HCT116 (cell line): ENCODE measurements around the gene RNF207. TPM values are rescaled to one million over a fixed set of nuclear protein-coding genes. Genes with fewer than 3 reads are reported as not detected.
A peak's percentile ranks its signal among the peaks of the same experiment; 100 is the strongest.

Source experiments
- ATAC-seq: fragments of 200-7000 bp; cut with Tn5 transposase; 2 replicates; pipeline ENCODE4 v1.9.1; 2020; ENCODE audit warnings: mild to moderate bottlenecking, moderate library complexity
- BruUV-seq: library from RNA; stranded (reverse); fragments of 400-500 nt; replicated peaks from 2 replicates; lab custom pipeline; 2021; lab: Mats Ljungman, UMichigan
- CTCF ChIA-PET: fragments of 300-600 bp; sonication (Branson Sonifier 250); formaldehyde crosslinking; loops from one replicate; lab custom pipeline; 2021; ENCODE audit warnings: antibody characterized with exemption; lab: Charles Lee
- POLR2A ChIA-PET: fragments of 300-600, 350-600 bp; sonication (Branson Sonifier 250); formaldehyde crosslinking; loops from one replicate; lab custom pipeline; 2021; ENCODE audit warnings: antibody characterized with exemption; lab: Charles Lee
- RAD21 ChIA-PET, 2 experiments: fragments of 300-600 bp; sonication (Branson Sonifier 250); formaldehyde crosslinking; loops; one replicate each; lab custom pipeline; 2023; ENCODE audit warnings: low total read pairs in 2 of 2; ENCODE audit not compliant: uncharacterized antibody in 2 of 2, unreplicated experiment in 2 of 2, low non-redundant PET in 1 of 2; lab: Charles Lee
- DNase-seq: peaks from one replicate; pipeline ENCODE4 v3.0.0-alpha.2; 2010; ENCODE audit warnings: low read depth, low spot score
- H2AFZ ChIP-seq: fragments of 200-600 bp; shearing (Covaris generic), sonication (generic); 2 replicates; pipeline ENCODE4 v1.6.1; 2017; ENCODE audit warnings: low read depth, mixed run types, mixed read lengths, antibody characterized with exemption, low read length; ENCODE audit not compliant: poor library complexity, severe bottlenecking
- H3K27ac ChIP-seq: 2 replicates; pipeline ENCODE4 v1.5.1; 2012; ENCODE audit warnings: low read depth, low read length
- H3K27me3 ChIP-seq: fragments of 200-600 bp; sonication (generic); 2 replicates; pipeline ENCODE4 v1.6.1; 2016; ENCODE audit warnings: mixed run types, low read length, mixed read lengths; ENCODE audit not compliant: insufficient read depth
- H3K36me3 ChIP-seq, 2 experiments: fragments of 200-500 bp in 1 of 2; fragments of 200-600 bp in 1 of 2; sonication (Bioruptor generic) in 1 of 2; sonication (generic) in 1 of 2; 2 replicates each; pipeline versions ENCODE4 v1.5.1 to v1.6.1; 2014 to 2016; ENCODE audit warnings: low read length in 2 of 2, inconsistent platforms in 1 of 2, mixed read lengths in 1 of 2, mixed run types in 1 of 2; ENCODE audit not compliant: insufficient read depth in 2 of 2, control insufficient read depth in 1 of 2
- H3K4me1 ChIP-seq, 2 experiments: fragments of 200-600 bp in 1 of 2; sonication (generic) in 1 of 2; 2 replicates each; pipeline versions ENCODE4 v1.5.1 to v1.6.1; 2012 to 2017; ENCODE audit warnings: low read length in 2 of 2, inconsistent platforms in 1 of 2, mild to moderate bottlenecking in 1 of 2, mixed read lengths in 1 of 2, mixed run types in 1 of 2, moderate library complexity in 1 of 2; ENCODE audit not compliant: insufficient read depth in 2 of 2, control insufficient read depth in 1 of 2
- H3K4me2 ChIP-seq: fragments of 200-600 bp; sonication (generic); 2 replicates; pipeline ENCODE4 v1.6.1; 2017; ENCODE audit warnings: mixed run types, low read length, mixed read lengths
- H3K4me3 ChIP-seq, 2 experiments: fragments of 200-600 bp in 1 of 2; sonication (generic) in 1 of 2; replicated peaks in 1 of 2; 2 replicates each; pipeline ENCODE4 v1.5.1; 2011 to 2016; ENCODE audit warnings: low read length in 2 of 2, control low read depth in 1 of 2, low read depth in 1 of 2, mild to moderate bottlenecking in 1 of 2, mixed read lengths in 1 of 2, mixed run types in 1 of 2
- H3K79me2 ChIP-seq: fragments of 200-600 bp; sonication (generic); 2 replicates; pipeline ENCODE4 v1.6.1; 2017; ENCODE audit warnings: mild to moderate bottlenecking, mixed run types, low read length, moderate library complexity, mixed read lengths; ENCODE audit not compliant: insufficient read depth
- H3K9ac ChIP-seq: fragments of 200-600 bp; sonication (generic); 2 replicates; pipeline ENCODE4 v1.6.1; 2016; ENCODE audit warnings: low read length, mixed read lengths
- H3K9me2 ChIP-seq: fragments of 200-600 bp; sonication (generic), shearing (Covaris generic); 2 replicates; pipeline ENCODE4 v1.6.1; 2017; ENCODE audit warnings: mixed run types, mild to moderate bottlenecking, moderate library complexity; ENCODE audit not compliant: insufficient read depth
- H3K9me3 ChIP-seq, 2 experiments: fragments of 200-500 bp in 1 of 2; fragments of 200-600 bp in 1 of 2; sonication (Bioruptor generic) in 1 of 2; sonication (generic) in 1 of 2; 2 replicates each; pipeline ENCODE4 v1.6.1; 2014 to 2017; ENCODE audit warnings: low read length in 2 of 2, mixed read lengths in 2 of 2, inconsistent platforms in 1 of 2, low read depth in 1 of 2, mild to moderate bottlenecking in 1 of 2, mixed run types in 1 of 2, moderate library complexity in 1 of 2; ENCODE audit not compliant: control insufficient read depth in 1 of 2, insufficient read depth in 1 of 2
- H4K20me1 ChIP-seq: fragments of 200-600 bp; sonication (generic), shearing (Covaris generic); 2 replicates; pipeline ENCODE4 v1.6.1; 2017; ENCODE audit warnings: mixed run types, mild to moderate bottlenecking, moderate library complexity; ENCODE audit not compliant: insufficient read depth
- CBX3 ChIP-seq: IDR thresholded peaks from 2 replicates; pipeline ENCODE4 v1.6.1; 2012; ENCODE audit warnings: low read depth
- EGR1 ChIP-seq: IDR thresholded peaks from 2 replicates; pipeline ENCODE4 v1.6.1; 2012; ENCODE audit warnings: low read depth
- EZH2 ChIP-seq: fragments of 200-600 bp; sonication (generic); IDR thresholded peaks from 2 replicates; pipeline ENCODE4 v1.6.1; 2017; ENCODE audit warnings: antibody characterized with exemption, mixed run types
- EZH2phosphoT487 ChIP-seq: fragments of 200-600 bp; IDR thresholded peaks from 2 replicates; pipeline ENCODE4 v1.6.1; 2018; ENCODE audit warnings: antibody characterized with exemption, borderline replicate concordance
- JUND ChIP-seq: IDR thresholded peaks from 2 replicates; pipeline ENCODE4 v1.6.1; 2012
- POLR2A ChIP-seq: IDR thresholded peaks from 2 replicates; pipeline ENCODE4 v1.7.0; 2011; ENCODE audit warnings: borderline replicate concordance; ENCODE audit not compliant: insufficient read depth, insufficient read length; ENCODE audit errors: extremely low read depth
- POLR2AphosphoS5 ChIP-seq: IDR thresholded peaks from 2 replicates; pipeline ENCODE4 v1.6.1; 2011; ENCODE audit warnings: mild to moderate bottlenecking, low read depth, low read length, moderate library complexity
- SIN3A ChIP-seq: IDR thresholded peaks from 2 replicates; pipeline ENCODE4 v1.6.1; 2012; ENCODE audit warnings: low read depth
- SRF ChIP-seq: IDR thresholded peaks from 2 replicates; pipeline ENCODE4 v1.6.1; 2012; ENCODE audit warnings: low read depth
- TCF7L2 ChIP-seq: IDR thresholded peaks from 2 replicates; pipeline ENCODE4 v1.7.0; 2011; ENCODE audit warnings: borderline replicate concordance, inconsistent platforms; ENCODE audit not compliant: insufficient read depth, insufficient read length; ENCODE audit errors: extremely low read depth
- YY1 ChIP-seq: IDR thresholded peaks from 2 replicates; pipeline ENCODE4 v1.6.1; 2011; ENCODE audit warnings: low read length, low read depth, moderate library complexity, mild to moderate bottlenecking; ENCODE audit not compliant: insufficient replicate concordance; ENCODE audit errors: extremely low read depth
- ZFX ChIP-seq: fragments of 450-650 bp; IDR thresholded peaks from 2 replicates; pipeline ENCODE4 v1.6.1; 2017
- intact Hi-C: fragments of 100-400 bp; cut with micrococcal nuclease; formaldehyde crosslinking; loops from 2 replicates; pipeline ENCODE4 v1.10.0; 2022
- total RNA-seq: library from RNA; stranded (reverse); gene quantifications from one replicate; pipeline ENCODE4 v1.2.1, GENCODE V29; 2021; ENCODE audit not compliant: unreplicated experiment
- TF ChIP-seq, protein P1 (sequence below), 3 experiments: fragments of 200-600 bp in 1 of 3; sonication (generic) in 1 of 3; IDR thresholded peaks in 2 of 3; conservative IDR thresholded peaks in 1 of 3; 2 replicates each; pipeline ENCODE4 v1.5.1; 2012 to 2017; ENCODE audit warnings: low read depth in 2 of 3, low read length in 2 of 3, antibody characterized with exemption in 1 of 3, borderline replicate concordance in 1 of 3, control low read depth in 1 of 3, mild to moderate bottlenecking in 1 of 3, mixed read lengths in 1 of 3, mixed run types in 1 of 3, moderate library complexity in 1 of 3; ENCODE audit not compliant: insufficient read depth in 1 of 3
- TF ChIP-seq, protein P2 (sequence below): IDR thresholded peaks from 2 replicates; pipeline ENCODE4 v1.6.1; 2012

RNF207 gene
- total RNA-seq, 1 experiment from 2014 or later = 61.2 TPM

DNA sequence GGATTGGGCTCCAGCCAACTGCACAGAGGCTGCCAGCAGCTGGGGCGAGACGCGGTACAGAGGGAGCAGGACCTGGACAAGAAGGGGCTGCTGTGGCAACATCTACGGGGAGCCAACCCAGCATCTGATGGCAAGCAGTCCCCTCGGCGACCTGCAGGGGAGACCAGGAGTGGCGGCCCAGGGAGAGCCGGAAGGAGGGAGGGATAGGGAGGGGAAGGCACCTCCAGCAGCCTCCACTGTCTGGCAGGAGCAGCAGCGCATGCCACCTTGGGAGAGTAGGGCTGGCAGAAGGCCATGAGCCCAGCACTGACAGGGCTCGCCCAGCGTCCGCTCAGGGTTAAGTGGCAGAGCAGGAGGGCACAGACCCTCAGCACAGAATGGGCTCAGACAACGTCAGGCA is 43.1 kb upstream of the RNF207 start:
- Histone ChIP-seq H3K4me2 (no peak overlapping the region), H3K9me2 (no peaks in the 10 kb centered on the region), H3K36me3 (no peaks in the 10 kb centered on the region)
- DNase-seq (no peak), ATAC-seq (peak; percentile 69)
- CTCF ChIA-PET = no interaction called here
- TF ChIP-seq JUND (no peak), POLR2A (no peak), CBX3 (no peak), SRF (no peak)
- TF ChIP-seq, protein P1, sequence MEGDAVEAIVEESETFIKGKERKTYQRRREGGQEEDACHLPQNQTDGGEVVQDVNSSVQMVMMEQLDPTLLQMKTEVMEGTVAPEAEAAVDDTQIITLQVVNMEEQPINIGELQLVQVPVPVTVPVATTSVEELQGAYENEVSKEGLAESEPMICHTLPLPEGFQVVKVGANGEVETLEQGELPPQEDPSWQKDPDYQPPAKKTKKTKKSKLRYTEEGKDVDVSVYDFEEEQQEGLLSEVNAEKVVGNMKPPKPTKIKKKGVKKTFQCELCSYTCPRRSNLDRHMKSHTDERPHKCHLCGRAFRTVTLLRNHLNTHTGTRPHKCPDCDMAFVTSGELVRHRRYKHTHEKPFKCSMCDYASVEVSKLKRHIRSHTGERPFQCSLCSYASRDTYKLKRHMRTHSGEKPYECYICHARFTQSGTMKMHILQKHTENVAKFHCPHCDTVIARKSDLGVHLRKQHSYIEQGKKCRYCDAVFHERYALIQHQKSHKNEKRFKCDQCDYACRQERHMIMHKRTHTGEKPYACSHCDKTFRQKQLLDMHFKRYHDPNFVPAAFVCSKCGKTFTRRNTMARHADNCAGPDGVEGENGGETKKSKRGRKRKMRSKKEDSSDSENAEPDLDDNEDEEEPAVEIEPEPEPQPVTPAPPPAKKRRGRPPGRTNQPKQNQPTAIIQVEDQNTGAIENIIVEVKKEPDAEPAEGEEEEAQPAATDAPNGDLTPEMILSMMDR (IDR thresholded peaks at IDR 0.05 in 2 of 3, conservative IDR thresholded peaks at IDR 0.05 in 1 of 3; ENCODE audit: borderline replicate concordance in 1 of 3, insufficient read depth in 1 of 3, low read depth in 2 of 3, low read length in 2 of 3) = peak in 2 of 3 experiments; percentile 16 to 31; a peak in 2 of 6 replicates
- TF ChIP-seq, protein P2, sequence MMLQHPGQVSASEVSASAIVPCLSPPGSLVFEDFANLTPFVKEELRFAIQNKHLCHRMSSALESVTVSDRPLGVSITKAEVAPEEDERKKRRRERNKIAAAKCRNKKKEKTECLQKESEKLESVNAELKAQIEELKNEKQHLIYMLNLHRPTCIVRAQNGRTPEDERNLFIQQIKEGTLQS = no peak
- TF ChIP-seq, all 23 proteins: peak for 1
- ChIA-PET POLR2A (no interaction called here), RAD21 (no interaction called here)
- intact Hi-C loops = no loop called here
- no peaks in the 10 kb centered on the region for H3K9me3 ChIP-seq
- no peak overlapping the region for H3K9ac ChIP-seq
- H4K20me1 ChIP-seq = no peaks in the 10 kb centered on the region
- H2AFZ ChIP-seq = no peak overlapping the region
- H3K79me2 ChIP-seq = no peaks in the 10 kb centered on the region
- BruUV-seq = no TSS peak
- no peak overlapping the region for H3K4me3 ChIP-seq
- no peak overlapping the region for H3K27ac ChIP-seq
- no peaks in the 10 kb centered on the region for H3K27me3 ChIP-seq
- peaks cover 7 to 8% of the 10 kb centered on the region in 2 experiments for H3K4me1 ChIP-seq

DNA sequence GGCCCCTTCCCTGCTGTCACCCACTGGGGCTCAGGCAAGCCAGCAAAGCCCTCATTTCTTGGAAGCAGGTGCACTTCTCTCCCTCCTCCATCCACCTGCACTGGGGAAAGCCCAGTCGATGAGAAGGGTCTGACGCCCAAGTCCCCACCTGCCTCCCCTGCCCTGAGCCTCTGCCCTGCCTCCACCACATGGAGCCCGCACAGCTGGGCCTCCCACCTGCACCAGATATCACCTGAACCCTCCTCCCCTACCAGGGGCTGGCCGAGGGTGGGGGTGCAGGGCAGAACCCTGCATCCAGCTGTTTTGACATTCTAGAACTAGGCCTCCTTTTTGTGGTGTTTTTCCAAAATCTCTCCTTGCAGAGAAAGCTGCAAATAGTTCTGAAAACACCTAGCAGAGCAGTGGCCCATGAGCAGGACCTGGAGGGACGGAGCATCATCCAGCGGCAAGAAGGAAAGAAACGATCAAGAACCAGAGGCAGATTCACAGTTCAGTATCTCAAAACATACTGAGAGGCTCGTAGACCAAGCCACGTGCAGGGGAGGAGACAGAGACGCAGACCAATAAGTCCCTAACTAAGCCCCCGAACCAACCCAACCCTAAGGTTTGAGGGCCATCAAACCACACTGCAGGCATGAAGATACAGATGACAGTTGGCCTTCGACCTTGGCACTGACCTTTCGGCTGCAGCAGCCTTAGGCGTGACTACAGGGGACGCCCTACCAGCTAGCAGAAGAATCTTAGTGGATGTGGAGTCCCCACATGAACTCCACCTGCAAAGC is 42.5 kb upstream of the RNF207 start:
- RAD21 ChIA-PET = no interaction called here
- intact Hi-C loops = no loop called here
- Histone ChIP-seq H3K4me1 (peaks cover 1 to 2% of the 10 kb centered on the region in 2 experiments), H3K9ac (no peak overlapping the region), H3K9me2 (no peaks in the 10 kb centered on the region), H3K4me2 (no peak overlapping the region), H3K4me3 (no peak overlapping the region), H4K20me1 (no peaks in the 10 kb centered on the region), H2AFZ (no peak overlapping the region), H3K9me3 (no peaks in the 10 kb centered on the region), H3K27ac (no peak overlapping the region), H3K36me3 (no peaks in the 10 kb centered on the region), H3K79me2 (no peaks in the 10 kb centered on the region), H3K27me3 (no peaks in the 10 kb centered on the region)
- DNase-seq (no peak), ATAC-seq (no peak)
- BruUV-seq = no TSS peak
- POLR2A ChIA-PET = no interaction called here
- CTCF ChIA-PET = no interaction called here
- TF ChIP-seq ZFX (no peak), EZH2 (no peak), YY1 (no peak), EZH2phosphoT487 (no peak), SIN3A (no peak), POLR2AphosphoS5 (no peak), POLR2A (no peak), TCF7L2 (no peak), EGR1 (no peak)
- TF ChIP-seq, protein P2 = no peak
- TF ChIP-seq, protein P1 (IDR thresholded peaks at IDR 0.05 in 2 of 3, conservative IDR thresholded peaks at IDR 0.05 in 1 of 3; ENCODE audit: borderline replicate concordance in 1 of 3, insufficient read depth in 1 of 3, low read depth in 2 of 3, low read length in 2 of 3) = no peak
